ENCODE data around the gene ARID1B. TPM values are rescaled to one million over a fixed set of nuclear protein-coding genes. Genes with fewer than 3 reads are reported as not detected.

ARID1B gene
- total RNA-seq, 1 donor from 2014 or later: 248 TPM

DNA sequence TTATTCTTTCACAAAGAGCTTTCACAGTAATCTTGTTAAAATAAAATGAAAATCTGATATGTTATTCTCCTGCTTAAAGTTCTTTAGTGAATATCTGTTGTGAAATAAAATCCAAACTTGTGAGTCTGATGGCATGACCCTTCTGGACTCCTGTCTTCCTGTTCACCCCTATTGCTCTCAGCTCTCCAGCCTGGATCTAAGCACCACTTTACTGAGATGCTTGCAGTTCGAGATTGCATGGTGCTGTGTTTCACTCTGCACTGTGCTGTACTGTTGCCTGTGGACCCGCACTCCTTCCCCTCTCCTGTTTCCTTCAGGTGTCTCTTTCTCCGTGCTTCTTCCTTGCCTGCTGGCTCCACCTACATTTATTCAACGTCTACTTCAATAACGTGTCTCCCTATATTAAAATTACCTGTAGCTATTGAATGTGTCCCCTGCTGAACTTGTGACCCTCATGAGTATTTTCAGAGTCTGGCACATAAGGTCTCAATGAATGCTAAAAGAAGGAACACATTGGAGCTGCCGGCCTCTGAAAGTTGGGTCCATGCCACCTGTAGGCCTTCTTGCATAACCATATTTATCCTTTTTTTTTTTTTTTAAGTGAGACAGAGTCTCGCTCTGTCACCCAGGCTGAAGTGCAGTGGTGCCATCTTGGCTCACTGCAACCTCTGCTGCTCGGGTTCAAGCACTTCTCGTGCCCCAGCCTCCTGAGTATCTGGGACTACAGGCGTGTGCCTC, 100.1 kb downstream of the ARID1B start:
- POLR2A ChIA-PET: interaction anchor here (0.5 to 0.7 kb wide), 2 partner anchors 22 to 54 kb away, joined by 3 to 4 read pairs; no protein-coding TSS in a partner anchor
- no peaks in the 10 kb centered on the region for H3K9me3 Mint-ChIP-seq
- DNase-seq: no peak
- H3K27me3 Mint-ChIP-seq: no peaks in the 10 kb centered on the region
- no peak for ATAC-seq (ENCODE audit: low read depth)
- no peak overlapping the region for H3K27ac Mint-ChIP-seq
- peaks cover 79% of the 10 kb centered on the region for H3K4me1 Mint-ChIP-seq
- peaks cover 22% of the 10 kb centered on the region for H3K36me3 Mint-ChIP-seq (ENCODE audit: low read depth)
- intact Hi-C loops (cut with micrococcal nuclease): no loop called here
- CTCF ChIA-PET: interaction anchor here (0.5 to 0.7 kb wide), 2 partner anchors 250 to 538 kb away, joined by 3 to 5 read pairs; no protein-coding TSS in a partner anchor
- H3K4me3 Mint-ChIP-seq: no peak overlapping the region
- TF ChIP-seq, protein P1, sequence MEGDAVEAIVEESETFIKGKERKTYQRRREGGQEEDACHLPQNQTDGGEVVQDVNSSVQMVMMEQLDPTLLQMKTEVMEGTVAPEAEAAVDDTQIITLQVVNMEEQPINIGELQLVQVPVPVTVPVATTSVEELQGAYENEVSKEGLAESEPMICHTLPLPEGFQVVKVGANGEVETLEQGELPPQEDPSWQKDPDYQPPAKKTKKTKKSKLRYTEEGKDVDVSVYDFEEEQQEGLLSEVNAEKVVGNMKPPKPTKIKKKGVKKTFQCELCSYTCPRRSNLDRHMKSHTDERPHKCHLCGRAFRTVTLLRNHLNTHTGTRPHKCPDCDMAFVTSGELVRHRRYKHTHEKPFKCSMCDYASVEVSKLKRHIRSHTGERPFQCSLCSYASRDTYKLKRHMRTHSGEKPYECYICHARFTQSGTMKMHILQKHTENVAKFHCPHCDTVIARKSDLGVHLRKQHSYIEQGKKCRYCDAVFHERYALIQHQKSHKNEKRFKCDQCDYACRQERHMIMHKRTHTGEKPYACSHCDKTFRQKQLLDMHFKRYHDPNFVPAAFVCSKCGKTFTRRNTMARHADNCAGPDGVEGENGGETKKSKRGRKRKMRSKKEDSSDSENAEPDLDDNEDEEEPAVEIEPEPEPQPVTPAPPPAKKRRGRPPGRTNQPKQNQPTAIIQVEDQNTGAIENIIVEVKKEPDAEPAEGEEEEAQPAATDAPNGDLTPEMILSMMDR (IDR thresholded peaks at IDR 0.05): no peak

DNA sequence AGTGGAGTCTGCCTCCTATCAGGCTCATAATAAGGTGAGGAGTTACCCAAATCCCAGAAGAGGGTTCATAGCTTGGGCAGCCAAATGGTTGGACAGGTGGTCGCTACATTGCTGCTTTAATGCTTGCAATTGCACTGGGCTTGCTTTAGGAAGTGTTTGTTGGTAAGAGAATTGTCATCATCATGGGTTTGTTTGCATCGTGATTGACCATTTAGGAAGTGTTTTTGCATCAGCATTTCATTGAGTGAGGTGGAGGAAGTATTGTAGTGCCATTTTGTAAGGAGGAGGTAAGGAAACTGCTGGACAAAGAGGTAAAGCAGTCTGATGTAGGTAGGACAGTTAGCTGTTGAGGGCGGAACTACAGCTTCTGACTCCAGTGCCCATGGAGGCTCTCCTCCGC, 101.5 kb downstream of the ARID1B start:
- Mint-ChIP-seq H3K4me3 (no peak overlapping the region), H3K4me1 (peaks cover 84% of the 10 kb centered on the region), H3K9me3 (no peaks in the 10 kb centered on the region), H3K36me3 (ENCODE audit: low read depth) (peaks cover 16% of the 10 kb centered on the region), H3K27ac (no peak overlapping the region), H3K27me3 (no peaks in the 10 kb centered on the region)
- POLR2A ChIA-PET: no interaction called here
- CTCF ChIA-PET: no interaction called here
- TF ChIP-seq, protein P1 (IDR thresholded peaks at IDR 0.05): no peak
- ATAC-seq (ENCODE audit: low read depth) (no peak), DNase-seq (no peak)
- intact Hi-C loops (cut with micrococcal nuclease): no loop called here

DNA sequence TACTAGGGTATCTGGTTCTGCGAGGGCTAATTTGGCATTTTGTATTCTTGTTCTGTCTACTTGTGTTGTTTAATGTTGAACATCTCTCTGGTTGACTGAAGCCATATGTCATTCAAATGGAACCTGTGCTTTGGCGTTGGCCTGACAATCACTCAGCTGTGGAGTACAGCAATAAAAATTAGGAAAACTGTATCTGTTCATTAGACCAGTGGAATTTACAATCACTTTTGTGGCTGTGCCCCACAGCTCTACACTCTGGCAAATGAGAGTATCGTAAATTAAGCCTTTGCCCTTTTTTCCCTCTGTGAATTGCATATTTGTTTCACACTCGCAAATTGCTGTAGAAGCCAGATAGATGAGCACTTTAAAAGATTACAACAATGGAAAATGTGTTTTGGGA, 102.0 kb downstream of the ARID1B start:
- ATAC-seq (ENCODE audit: low read depth): no peak
- peaks cover 86% of the 10 kb centered on the region for H3K4me1 Mint-ChIP-seq
- H3K4me3 Mint-ChIP-seq: no peak overlapping the region
- TF ChIP-seq, protein P1 (IDR thresholded peaks at IDR 0.05): no peak
- intact Hi-C loops (cut with micrococcal nuclease): no loop called here
- H3K36me3 Mint-ChIP-seq (ENCODE audit: low read depth): peaks cover 11% of the 10 kb centered on the region
- H3K27ac Mint-ChIP-seq: no peak overlapping the region
- DNase-seq: no peak
- POLR2A ChIA-PET: interaction anchor here (1.5 kb wide), 1 partner anchor 15 kb away, joined by 3 read pairs; no protein-coding TSS in a partner anchor
- no peaks in the 10 kb centered on the region for H3K27me3 Mint-ChIP-seq
- H3K9me3 Mint-ChIP-seq: no peaks in the 10 kb centered on the region
- CTCF ChIA-PET: no interaction called here

DNA sequence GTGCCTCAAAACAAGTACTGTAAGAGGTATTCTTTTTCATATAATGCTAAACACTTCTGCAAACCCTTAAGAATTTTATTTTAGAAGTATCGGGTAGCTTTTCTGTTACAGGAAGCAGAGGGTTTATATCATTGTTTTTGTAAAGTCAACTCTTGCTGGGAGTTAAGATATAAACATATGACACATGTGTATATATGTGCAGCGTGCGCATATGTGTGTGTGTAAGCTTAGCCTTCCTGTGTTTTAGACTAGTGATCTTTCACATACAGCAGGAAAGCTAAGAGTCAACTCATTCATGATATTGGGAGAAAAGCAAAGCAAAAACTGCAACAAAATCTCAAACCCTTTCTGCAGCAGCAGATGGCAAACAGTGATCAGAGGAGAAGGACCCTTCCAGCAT, 102.4 kb downstream of the ARID1B start:
- no peaks in the 10 kb centered on the region for H3K9me3 Mint-ChIP-seq
- ChIA-PET POLR2A (interaction anchor here (1.2 to 1.5 kb wide), 2 partner anchors 15 to 102 kb away, joined by 3 read pairs; partner anchors contain the start of gene ARID1B), CTCF (no interaction called here)
- DNase-seq: no peak
- H3K36me3 Mint-ChIP-seq (ENCODE audit: low read depth): peaks cover 9% of the 10 kb centered on the region
- no peak overlapping the region for H3K4me3 Mint-ChIP-seq
- H3K27ac Mint-ChIP-seq: no peak overlapping the region
- H3K4me1 Mint-ChIP-seq: peaks cover 87% of the 10 kb centered on the region
- no peaks in the 10 kb centered on the region for H3K27me3 Mint-ChIP-seq
- intact Hi-C loops (cut with micrococcal nuclease): no loop called here
- TF ChIP-seq, protein P1 (IDR thresholded peaks at IDR 0.05): no peak
- no peak for ATAC-seq (ENCODE audit: low read depth)

DNA sequence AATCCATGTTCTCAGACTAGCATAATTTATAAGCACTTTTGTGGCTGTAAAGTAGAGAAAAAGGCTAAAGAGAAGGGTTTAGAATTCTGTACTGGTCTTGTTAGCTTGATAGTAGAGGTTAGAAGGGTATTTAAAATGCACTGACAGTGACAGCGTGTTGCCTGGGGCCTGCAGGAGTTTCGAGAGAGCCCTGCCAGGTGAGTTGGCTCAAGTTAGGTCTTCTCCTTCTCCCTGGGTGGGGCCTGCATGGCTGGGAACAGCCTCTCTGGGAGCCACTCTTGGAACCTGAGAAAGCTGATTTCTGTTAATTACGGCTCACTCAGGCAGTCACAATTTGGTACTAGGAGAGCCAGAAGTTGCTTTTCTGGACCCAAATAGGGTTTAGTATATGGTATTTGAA, 103.7 kb downstream of the ARID1B start:
- ATAC-seq (ENCODE audit: low read depth) (no peak), DNase-seq (no peak)
- peaks cover 7% of the 10 kb centered on the region for H3K36me3 Mint-ChIP-seq (ENCODE audit: low read depth)
- CTCF ChIA-PET: no interaction called here
- intact Hi-C loops (cut with micrococcal nuclease): no loop called here
- TF ChIP-seq, protein P1 (IDR thresholded peaks at IDR 0.05): no peak
- H3K4me1 Mint-ChIP-seq: peaks cover 84% of the 10 kb centered on the region
- no peaks in the 10 kb centered on the region for H3K9me3 Mint-ChIP-seq
- H3K27ac Mint-ChIP-seq: no peak overlapping the region
- no peaks in the 10 kb centered on the region for H3K27me3 Mint-ChIP-seq
- H3K4me3 Mint-ChIP-seq: no peak overlapping the region
- POLR2A ChIA-PET: interaction anchor here (1.2 kb wide), 1 partner anchor 104 kb away, joined by 3 read pairs; the partner anchor contains the start of gene ARID1B
